T-helper 17 cell (primary cell): Measurements from ENCODE around the gene STARD6. TPM values are rescaled to one million over a fixed set of nuclear protein-coding genes. Genes with fewer than 3 reads are reported as not detected.
"Not testable (repeated sequence)": the region's sequence is repeated elsewhere in the genome, so short reads cannot be mapped to it uniquely, and the experiment has no call there.

Source experiments
- ATAC-seq: fragments of 150-1000 bp; cut with Tn5 transposase; 2 replicates; pipeline ENCODE4 v1.10.0; 2021; ENCODE audit warnings: mild to moderate bottlenecking, moderate library complexity
- DNase-seq, 3 donors: peaks; one replicate each; pipeline versions ENCODE4 v3.0.0 to v3.0.0-alpha.2; 2020 to 2021
- H3K9me3 ChIP-seq: one replicate; pipeline ENCODE4 v1.7.0; 2013; ENCODE audit warnings: low read length, mild to moderate bottlenecking; ENCODE audit not compliant: control insufficient read depth, poor library complexity, severe bottlenecking
- H3K27ac Mint-ChIP-seq: one replicate; pipeline ENCODE4 v1.8.0; 2022; ENCODE audit warnings: mild to moderate bottlenecking, moderate library complexity, mixed read lengths
- H3K27me3 Mint-ChIP-seq: one replicate; pipeline ENCODE4 v1.8.0; 2022; ENCODE audit warnings: mixed read lengths
- H3K36me3 Mint-ChIP-seq: one replicate; pipeline ENCODE4 v1.8.0; 2022; ENCODE audit warnings: low read depth, mixed read lengths
- H3K4me1 Mint-ChIP-seq: one replicate; pipeline ENCODE4 v1.8.0; 2022; ENCODE audit warnings: mild to moderate bottlenecking, mixed read lengths
- H3K4me3 Mint-ChIP-seq: one replicate; pipeline ENCODE4 v1.8.0; 2022; ENCODE audit warnings: mild to moderate bottlenecking, moderate library complexity, mixed read lengths
- total RNA-seq, 4 donors: library from RNA in 2 of 4; stranded (reverse) in 2 of 4; gene quantifications; one replicate each; pipeline ENCODE4 v1.2.3 and lab custom pipeline; 2022 to 2026

STARD6 gene
- total RNA-seq, 2 donors from 2014 or later: not detected

DNA sequence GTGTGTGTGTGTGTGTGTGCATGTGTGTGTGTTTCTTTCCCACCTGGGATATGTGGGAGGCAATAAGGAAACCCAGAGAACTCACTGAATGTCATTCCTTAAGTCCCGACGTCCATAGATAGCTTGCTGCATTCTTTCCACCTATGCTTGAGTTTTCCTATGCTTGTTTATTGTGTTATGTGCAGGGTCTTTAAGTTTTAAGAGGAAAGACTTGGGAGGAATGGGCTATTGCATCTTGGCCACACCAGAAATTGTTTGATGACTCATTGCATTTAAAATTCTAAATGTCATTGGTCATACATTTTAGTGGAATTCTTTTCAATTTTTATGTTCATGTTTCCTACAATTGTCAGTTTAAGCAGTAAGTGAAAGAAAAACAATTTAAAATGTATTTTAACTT, 33.7 kb downstream of the STARD6 start:
- Mint-ChIP-seq H3K4me1 (peaks cover 3% of the 10 kb centered on the region), H3K4me3 (no peak overlapping the region), H3K36me3 (no peaks in the 10 kb centered on the region), H3K27me3 (no peaks in the 10 kb centered on the region), H3K27ac (no peak overlapping the region)
- H3K9me3 ChIP-seq: no peaks in the 10 kb centered on the region
- DNase-seq: no peak
- ATAC-seq: no peak

DNA sequence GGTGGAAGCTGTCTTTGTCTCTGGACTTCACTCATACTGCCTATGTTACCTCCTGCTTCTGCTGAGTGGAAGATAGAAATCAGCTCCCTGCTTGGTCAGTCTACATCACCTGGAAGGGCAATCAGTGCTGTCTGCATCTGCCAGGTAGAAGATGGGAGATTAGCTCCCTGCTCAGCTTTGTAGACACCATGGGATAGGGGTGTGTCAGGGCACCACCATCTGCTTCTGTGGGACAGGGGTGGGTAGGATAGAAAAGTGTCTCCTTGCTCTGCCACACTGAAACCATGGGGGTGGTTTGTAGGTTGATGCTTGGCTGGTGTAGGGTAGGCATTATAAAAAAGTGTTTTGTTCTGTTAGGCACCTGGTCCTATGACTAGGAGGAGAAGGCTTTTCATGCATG, 34.1 kb downstream of the STARD6 start:
- ATAC-seq (no peak), DNase-seq (no peak)
- H3K27ac Mint-ChIP-seq: no peak overlapping the region
- H3K36me3 Mint-ChIP-seq: no peaks in the 10 kb centered on the region
- no peaks in the 10 kb centered on the region for H3K27me3 Mint-ChIP-seq
- no peaks in the 10 kb centered on the region for H3K9me3 ChIP-seq
- H3K4me3 Mint-ChIP-seq: no peak overlapping the region
- H3K4me1 Mint-ChIP-seq: peaks cover 3% of the 10 kb centered on the region

DNA sequence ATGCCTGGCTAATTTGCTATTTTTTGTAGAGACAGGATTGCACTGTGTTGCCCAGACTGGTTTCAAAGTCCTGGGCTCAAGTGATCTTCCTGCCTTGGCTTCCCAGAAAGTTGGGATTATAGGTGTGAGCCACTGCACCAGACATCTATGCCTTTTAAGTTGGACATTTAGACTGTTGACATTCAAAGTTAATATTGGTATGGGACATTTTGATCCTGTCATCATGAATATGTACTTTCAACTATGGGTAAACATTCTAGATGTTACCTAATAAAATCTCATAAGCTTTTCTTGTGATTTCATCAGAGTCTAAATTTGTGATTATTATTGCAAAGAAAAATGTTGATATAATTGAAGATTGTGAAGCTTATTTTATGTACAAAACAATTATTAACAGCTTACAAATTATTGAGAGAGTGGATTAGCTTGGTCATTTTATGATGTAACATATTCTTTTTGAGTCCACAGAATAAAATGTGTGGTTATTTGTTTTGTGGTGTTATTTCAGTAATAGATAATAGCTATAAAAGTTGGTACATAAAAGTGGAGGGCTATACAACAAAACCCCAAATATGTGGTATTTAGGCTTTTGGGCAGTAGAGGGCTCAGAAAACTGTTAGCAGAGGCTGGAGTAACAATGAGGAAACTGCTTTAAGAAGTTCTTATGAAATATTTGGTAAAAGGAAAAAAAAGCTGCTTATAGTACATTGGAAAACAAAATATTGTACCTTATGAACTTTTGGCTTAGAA, 41.4 kb downstream of the STARD6 start:
- H3K27me3 Mint-ChIP-seq: no peaks in the 10 kb centered on the region
- no peaks in the 10 kb centered on the region for H3K9me3 ChIP-seq
- ATAC-seq (no peak), DNase-seq (no peak)
- no peaks in the 10 kb centered on the region for H3K36me3 Mint-ChIP-seq
- H3K27ac Mint-ChIP-seq: no peak overlapping the region
- no peak overlapping the region for H3K4me3 Mint-ChIP-seq
- H3K4me1 Mint-ChIP-seq: peaks cover 3% of the 10 kb centered on the region

GRCh38 chr18:54309564-54309963, 48.1 kb downstream of the STARD6 start:
- not testable (repeated sequence) for H3K36me3 Mint-ChIP-seq, H3K27ac Mint-ChIP-seq, H3K9me3 ChIP-seq, H3K4me3 Mint-ChIP-seq, H3K27me3 Mint-ChIP-seq, H3K4me1 Mint-ChIP-seq, ATAC-seq, DNase-seq

DNA sequence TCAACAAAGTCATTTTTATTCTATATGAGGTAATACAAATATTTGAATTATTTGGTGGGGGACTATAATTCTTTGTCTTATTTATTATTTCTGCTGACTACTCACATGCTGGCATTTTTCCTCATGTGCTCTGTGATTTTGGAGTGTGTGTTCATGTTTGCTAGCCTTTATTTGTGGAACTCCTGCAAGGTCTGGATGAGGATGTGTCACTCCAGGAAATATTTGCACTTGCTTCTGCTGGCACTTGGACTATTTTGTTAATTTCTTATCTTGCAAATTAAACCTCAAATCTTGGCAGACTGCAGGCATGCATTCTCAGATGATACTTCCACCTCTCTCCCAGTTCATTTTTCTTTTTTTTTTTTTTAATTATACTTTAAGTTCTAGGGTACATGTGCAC, 54.2 kb downstream of the STARD6 start:
- H3K9me3 ChIP-seq: no peaks in the 10 kb centered on the region
- H3K27me3 Mint-ChIP-seq: no peaks in the 10 kb centered on the region
- no peak for DNase-seq
- no peak overlapping the region for H3K4me3 Mint-ChIP-seq
- H3K27ac Mint-ChIP-seq: no peak overlapping the region
- H3K36me3 Mint-ChIP-seq: no peaks in the 10 kb centered on the region
- no peak for ATAC-seq
- H3K4me1 Mint-ChIP-seq: no peaks in the 10 kb centered on the region

DNA sequence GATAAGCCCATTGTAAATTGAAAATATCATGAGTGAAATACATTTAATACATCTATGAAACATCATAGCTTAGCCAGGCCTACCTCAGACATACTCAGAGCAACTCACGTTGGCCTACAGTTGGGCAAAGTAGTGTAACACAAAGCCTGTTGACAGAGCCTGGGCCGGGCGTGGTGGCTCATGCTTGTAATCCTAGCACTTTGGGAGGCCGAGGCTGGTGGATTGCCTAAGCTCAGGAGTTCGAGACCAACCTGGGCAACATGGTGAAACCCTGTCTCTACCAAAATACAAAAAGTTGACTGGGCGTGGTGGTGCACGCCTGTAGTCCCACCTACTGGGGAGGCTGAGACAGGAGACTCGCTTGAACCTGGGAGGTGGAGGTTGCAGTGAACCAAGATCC, 58.7 kb downstream of the STARD6 start:
- H3K36me3 Mint-ChIP-seq, H3K4me1 Mint-ChIP-seq, H3K4me3 Mint-ChIP-seq, ATAC-seq, DNase-seq, H3K27me3 Mint-ChIP-seq, H3K27ac Mint-ChIP-seq, H3K9me3 ChIP-seq: not testable (repeated sequence)

DNA sequence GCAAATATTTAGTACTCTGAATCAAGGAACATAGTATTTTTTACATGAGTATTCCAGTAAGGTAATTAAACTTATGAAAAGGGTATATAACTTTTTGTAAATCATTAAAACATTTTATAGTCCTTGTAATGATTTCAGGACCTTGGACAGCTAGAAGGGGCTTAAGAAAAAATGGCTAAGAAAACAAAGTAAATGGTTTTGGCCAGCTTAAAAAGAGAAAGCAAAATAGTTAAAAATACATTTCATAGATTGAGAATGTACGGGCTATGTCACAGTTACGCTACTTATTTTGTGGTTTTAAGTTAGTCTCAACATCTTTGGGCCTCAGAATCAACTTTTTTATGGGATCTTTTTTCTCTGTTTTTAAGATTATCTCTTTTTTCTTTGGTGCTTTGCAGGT, 61.6 kb downstream of the STARD6 start:
- ATAC-seq: no peak
- DNase-seq: no peak
- no peaks in the 10 kb centered on the region for H3K9me3 ChIP-seq
- H3K4me1 Mint-ChIP-seq: no peaks in the 10 kb centered on the region
- no peak overlapping the region for H3K4me3 Mint-ChIP-seq
- no peaks in the 10 kb centered on the region for H3K36me3 Mint-ChIP-seq
- no peaks in the 10 kb centered on the region for H3K27me3 Mint-ChIP-seq
- no peak overlapping the region for H3K27ac Mint-ChIP-seq

GRCh38 chr18:54294274-54294673, 63.4 kb downstream of the STARD6 start:
- H3K36me3 Mint-ChIP-seq: no peaks in the 10 kb centered on the region

GRCh38 chr18:54284981-54285785, 72.5 kb downstream of the STARD6 start:
- peak; percentile 14 to 28 (median 16) for DNase-seq
- H3K4me3 Mint-ChIP-seq: peak overlapping the region; percentile 49
- H3K27me3 Mint-ChIP-seq: no peaks in the 10 kb centered on the region
- ATAC-seq: peak; percentile 99
- peaks cover 18% of the 10 kb centered on the region for H3K4me1 Mint-ChIP-seq
- peak overlapping the region; percentile 89 for H3K27ac Mint-ChIP-seq
- H3K9me3 ChIP-seq: no peaks in the 10 kb centered on the region
- peaks cover 11% of the 10 kb centered on the region for H3K36me3 Mint-ChIP-seq

More at GRCh38 chr18:54294274-54294673, 63.4 kb downstream of the STARD6 start:
- Mint-ChIP-seq H3K27me3 (no peaks in the 10 kb centered on the region), H3K27ac (no peak overlapping the region), H3K4me3 (no peak overlapping the region), H3K4me1 (no peaks in the 10 kb centered on the region)
- no peaks in the 10 kb centered on the region for H3K9me3 ChIP-seq
- DNase-seq (no peak), ATAC-seq (no peak)

- H3K27me3 Mint-ChIP-seq: no peaks in the 10 kb centered on the region
- peaks cover 11% of the 10 kb centered on the region for H3K36me3 Mint-ChIP-seq
- H3K4me3 Mint-ChIP-seq: peak overlapping the region; percentile 49
- H3K27ac Mint-ChIP-seq: peak overlapping the region; percentile 89
- DNase-seq: no peak
- peaks cover 22% of the 10 kb centered on the region for H3K4me1 Mint-ChIP-seq
- no peaks in the 10 kb centered on the region for H3K9me3 ChIP-seq
- ATAC-seq: peak; percentile 24
Observed at GRCh38 chr18:54284535-54284934, 73.1 kb downstream of the STARD6 start.

- no peak for ATAC-seq
- no peak overlapping the region for H3K27ac Mint-ChIP-seq
- peaks cover 7% of the 10 kb centered on the region for H3K36me3 Mint-ChIP-seq
Observed at GRCh38 chr18:54280220-54280569, 77.5 kb downstream of the STARD6 start.

DNA sequence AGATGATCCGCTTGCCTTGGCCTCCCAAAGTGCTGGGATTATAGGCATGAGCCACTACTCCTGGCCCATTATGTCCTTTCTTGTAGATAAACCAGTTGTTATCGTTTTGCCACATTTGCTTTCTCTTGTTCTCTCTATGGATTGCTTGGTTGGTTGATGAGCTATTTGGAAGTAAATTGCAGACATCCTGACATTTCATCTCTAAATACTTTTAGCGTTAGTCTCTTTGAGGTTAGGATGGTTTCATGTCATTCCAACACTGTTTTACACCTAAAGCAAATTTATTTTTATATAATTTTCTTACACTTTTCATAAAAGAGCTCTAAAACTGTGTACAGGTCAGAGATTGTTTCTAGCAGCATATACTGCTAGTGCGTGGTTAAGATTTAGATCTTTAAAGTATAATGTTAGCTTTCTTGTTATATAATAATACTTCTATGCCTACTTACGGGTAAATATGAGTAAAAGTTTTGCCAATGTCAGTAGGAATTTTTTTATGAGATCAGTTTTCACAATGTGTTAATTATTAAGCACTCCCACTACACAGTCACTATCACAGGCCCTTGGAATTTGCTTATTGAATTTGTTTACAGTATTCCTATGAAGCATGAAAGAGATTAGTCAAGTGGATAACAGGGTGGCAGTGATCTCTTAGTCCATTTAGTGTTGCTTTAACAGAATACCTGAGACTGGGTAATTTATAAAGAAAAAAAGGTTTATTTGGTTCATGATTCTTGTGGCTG, 78.0 kb downstream of the STARD6 start:
- ATAC-seq (no peak), DNase-seq (no peak)
- H3K9me3 ChIP-seq: no peaks in the 10 kb centered on the region
- H3K27ac Mint-ChIP-seq: no peak overlapping the region
- H3K27me3 Mint-ChIP-seq: no peaks in the 10 kb centered on the region
- peaks cover 7% of the 10 kb centered on the region for H3K36me3 Mint-ChIP-seq
- H3K4me1 Mint-ChIP-seq: peaks cover 20% of the 10 kb centered on the region
- no peak overlapping the region for H3K4me3 Mint-ChIP-seq

More at GRCh38 chr18:54280220-54280569, 77.5 kb downstream of the STARD6 start:
- Mint-ChIP-seq H3K27me3 (no peaks in the 10 kb centered on the region), H3K4me3 (no peak overlapping the region), H3K4me1 (peaks cover 25% of the 10 kb centered on the region)
- H3K9me3 ChIP-seq: no peaks in the 10 kb centered on the region
- no peak for DNase-seq

DNA sequence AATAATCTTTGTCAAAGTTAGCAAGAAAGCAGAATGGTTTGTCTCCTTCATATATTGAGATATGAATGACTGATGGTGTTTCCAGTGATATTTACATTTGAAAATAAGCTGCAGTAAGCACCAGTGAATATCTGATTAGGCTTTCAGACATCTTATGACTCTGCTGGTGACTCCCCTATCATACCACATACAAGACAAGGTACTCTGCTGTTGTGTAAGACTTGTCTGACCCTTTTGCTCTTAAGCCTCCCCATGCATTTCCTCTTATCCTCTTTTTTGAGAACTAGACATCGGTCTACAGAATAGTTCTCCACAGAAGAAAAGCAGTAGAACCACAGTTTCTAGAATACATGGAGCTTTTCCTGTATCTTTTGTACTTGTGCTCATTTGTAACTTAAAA, 79.0 kb downstream of the STARD6 start:
- ATAC-seq (no peak), DNase-seq (no peak)
- Mint-ChIP-seq H3K27me3 (no peaks in the 10 kb centered on the region), H3K36me3 (peaks cover 4% of the 10 kb centered on the region), H3K27ac (no peak overlapping the region), H3K4me1 (peaks cover 13% of the 10 kb centered on the region), H3K4me3 (no peak overlapping the region)
- H3K9me3 ChIP-seq: no peaks in the 10 kb centered on the region
